IPS DF 6.9 (cell line): ENCODE results near the gene NBPF20.
"Not testable (repeated sequence)": the region's sequence is repeated elsewhere in the genome, so short reads cannot be mapped to it uniquely, and the experiment has no call there.

Experiments
- DNase-seq: peaks from one replicate; pipeline ENCODE4 v3.0.0-alpha.2; 2013; ENCODE audit warnings: low read depth, low spot score
- H3K27ac ChIP-seq: one replicate; pipeline ENCODE4 v1.5.1; 2013; ENCODE audit warnings: low read length, control low read depth
- H3K27me3 ChIP-seq: 2 replicates; pipeline ENCODE4 v1.6.1; 2013; ENCODE audit warnings: mild to moderate bottlenecking, low read length; ENCODE audit not compliant: control insufficient read depth, insufficient read depth
- H3K36me3 ChIP-seq: 2 replicates; pipeline ENCODE4 v1.6.1; 2013; ENCODE audit warnings: low read length; ENCODE audit not compliant: control insufficient read depth, insufficient read depth
- H3K4me1 ChIP-seq: 2 replicates; pipeline ENCODE4 v1.6.1; 2013; ENCODE audit warnings: low read length; ENCODE audit not compliant: control insufficient read depth, insufficient read depth
- H3K4me3 ChIP-seq: 2 replicates; pipeline ENCODE4 v1.5.1; 2013; ENCODE audit warnings: mild to moderate bottlenecking, low read length
- H3K9me3 ChIP-seq: 2 replicates; pipeline ENCODE4 v1.6.1; 2013; ENCODE audit warnings: low read length, inconsistent platforms; ENCODE audit not compliant: control insufficient read depth, insufficient read depth
- WGBS: extraction: QIAGEN DNeasy Blood & Tissue Kit; methylation state at CpG from one replicate; pipeline ENCODE4 v1.1.7; 2013; ENCODE audit warnings: mixed read lengths, missing lambda C conversion rate; ENCODE audit not compliant: insufficient read length, insufficient coverage; 5-methylcytosine and 5-hydroxymethylcytosine counted together

Gene NBPF20

GRCh38 chr1:145429329-145429728 is 3.9 kb upstream of the NBPF20 start:
- H3K9me3 ChIP-seq, DNase-seq, H3K4me1 ChIP-seq, H3K36me3 ChIP-seq, H3K4me3 ChIP-seq, H3K27ac ChIP-seq: not testable (repeated sequence)
- peaks cover 30% of the 10 kb centered on the region for H3K27me3 ChIP-seq
- no CpG with 5 or more reads among the region's 1 CpG for WGBS

GRCh38 chr1:145424612-145425435 is 579 bp downstream of the NBPF20 start:
- not testable (repeated sequence) for H3K27ac ChIP-seq, DNase-seq, H3K36me3 ChIP-seq, H3K4me1 ChIP-seq, H3K9me3 ChIP-seq
- H3K27me3 ChIP-seq: peaks cover 23% of the 10 kb centered on the region
- WGBS: no CpG with 5 or more reads among the region's 59 CpGs
- H3K4me3 ChIP-seq: peak overlapping the region; percentile 28; the same call in 1 of the 2 replicates

- not testable (repeated sequence) for H3K4me3 ChIP-seq, H3K27ac ChIP-seq, DNase-seq, H3K36me3 ChIP-seq, H3K9me3 ChIP-seq, H3K4me1 ChIP-seq, H3K27me3 ChIP-seq
- WGBS: no CpG with 5 or more reads among the region's 8 CpGs
These were observed 10.3 kb downstream of the NBPF20 start for GRCh38 chr1:145415149-145415548.

- not testable (repeated sequence) for H3K27me3 ChIP-seq, H3K4me1 ChIP-seq, H3K9me3 ChIP-seq, H3K36me3 ChIP-seq, H3K4me3 ChIP-seq, H3K27ac ChIP-seq, DNase-seq
- WGBS: no CpG with 5 or more reads among the region's 14 CpGs
These were observed 18.1 kb downstream of the NBPF20 start for GRCh38 chr1:145407266-145407665.

GRCh38 chr1:145404949-145405348 is 20.5 kb downstream of the NBPF20 start:
- no CpG with 5 or more reads among the region's 7 CpGs for whole genome bisulfite sequencing
- not testable (repeated sequence) for H3K9me3 ChIP-seq, H3K4me1 ChIP-seq, DNase-seq, H3K27ac ChIP-seq, H3K27me3 ChIP-seq, H3K36me3 ChIP-seq, H3K4me3 ChIP-seq

- not testable (repeated sequence) for H3K27me3 ChIP-seq, H3K27ac ChIP-seq, H3K9me3 ChIP-seq, H3K4me1 ChIP-seq, DNase-seq, H3K36me3 ChIP-seq, H3K4me3 ChIP-seq
- WGBS: no CpG with 5 or more reads among the region's 6 CpGs
These were observed 24.7 kb downstream of the NBPF20 start for GRCh38 chr1:145400701-145401100.
